ENCODE data around the gene RPS24.

RPS24 gene

GRCh38 chr10:78004215-78005026 is 29.2 kb upstream of the RPS24 start:
- Histone ChIP-seq H2AFZ (no peak overlapping the region), H3K4me1 (no peaks in the 10 kb centered on the region), H3K27ac (no peak overlapping the region), H3K27me3 (ENCODE audit: control insufficient read depth, insufficient read depth, low read length) (no peaks in the 10 kb centered on the region), H3K4me2 (ENCODE audit: low read length) (no peak overlapping the region), H3K79me2 (peaks cover 3% of the 10 kb centered on the region), H3K9ac (no peak overlapping the region), H3K4me3 (ENCODE audit: low read depth, low read length) (no peak overlapping the region), H3K36me3 (ENCODE audit: control insufficient read depth, insufficient read depth, low read length) (no peaks in the 10 kb centered on the region), H3K9me3 (ENCODE audit: control insufficient read depth, low read length) (no peaks in the 10 kb centered on the region)
- no peak for TF ChIP-seq CTCF (IDR thresholded peaks at IDR 0.05)

- Histone ChIP-seq H3K27me3 (ENCODE audit: control insufficient read depth, insufficient read depth, low read length) (no peaks in the 10 kb centered on the region), H3K9ac (no peak overlapping the region), H3K9me3 (ENCODE audit: control insufficient read depth, low read length) (no peaks in the 10 kb centered on the region), H3K27ac (no peak overlapping the region), H3K4me1 (no peaks in the 10 kb centered on the region), H3K4me3 (ENCODE audit: low read depth, low read length) (no peak overlapping the region), H3K79me2 (peaks cover 3% of the 10 kb centered on the region), H3K4me2 (ENCODE audit: low read length) (no peak overlapping the region), H2AFZ (no peak overlapping the region), H3K36me3 (ENCODE audit: control insufficient read depth, insufficient read depth, low read length) (no peaks in the 10 kb centered on the region)
- TF ChIP-seq CTCF (IDR thresholded peaks at IDR 0.05), result no peak
Observed at GRCh38 chr10:78007172-78007571, 26.5 kb upstream of the RPS24 start.

- TF ChIP-seq CTCF (IDR thresholded peaks at IDR 0.05), result no peak
- Histone ChIP-seq H3K4me2 (ENCODE audit: low read length) (no peak overlapping the region), H3K9me3 (ENCODE audit: control insufficient read depth, low read length) (no peaks in the 10 kb centered on the region), H3K36me3 (ENCODE audit: control insufficient read depth, insufficient read depth, low read length) (no peaks in the 10 kb centered on the region), H3K27me3 (ENCODE audit: control insufficient read depth, insufficient read depth, low read length) (no peaks in the 10 kb centered on the region), H3K4me1 (no peaks in the 10 kb centered on the region), H2AFZ (no peak overlapping the region), H3K4me3 (ENCODE audit: low read depth, low read length) (no peak overlapping the region), H3K79me2 (peaks cover under 1% of the 10 kb centered on the region), H3K9ac (no peak overlapping the region), H3K27ac (no peak overlapping the region)
Observed at GRCh38 chr10:78009662-78010061, 24.0 kb upstream of the RPS24 start.

- H3K9ac ChIP-seq, result no peak overlapping the region
- no peaks in the 10 kb centered on the region for H3K4me1 ChIP-seq
- no peak for TF ChIP-seq CTCF (IDR thresholded peaks at IDR 0.05)
- no peaks in the 10 kb centered on the region for H3K79me2 ChIP-seq
- H3K27me3 ChIP-seq (ENCODE audit: control insufficient read depth, insufficient read depth, low read length), result no peaks in the 10 kb centered on the region
- H3K4me3 ChIP-seq (ENCODE audit: low read depth, low read length), result no peak overlapping the region
- H3K36me3 ChIP-seq (ENCODE audit: control insufficient read depth, insufficient read depth, low read length), result no peaks in the 10 kb centered on the region
- H3K9me3 ChIP-seq (ENCODE audit: control insufficient read depth, low read length), result no peaks in the 10 kb centered on the region
- H3K4me2 ChIP-seq (ENCODE audit: low read length), result no peak overlapping the region
- H3K27ac ChIP-seq, result no peak overlapping the region
- no peak overlapping the region for H2AFZ ChIP-seq
Observed at GRCh38 chr10:78010278-78010677, 23.4 kb upstream of the RPS24 start.

GRCh38 chr10:78011065-78011464 is 22.6 kb upstream of the RPS24 start:
- H3K9me3 ChIP-seq (ENCODE audit: control insufficient read depth, low read length), result no peaks in the 10 kb centered on the region
- H3K36me3 ChIP-seq (ENCODE audit: control insufficient read depth, insufficient read depth, low read length), result no peaks in the 10 kb centered on the region
- H3K4me3 ChIP-seq (ENCODE audit: low read depth, low read length), result no peak overlapping the region
- H3K4me1 ChIP-seq, result no peaks in the 10 kb centered on the region
- H3K9ac ChIP-seq, result no peak overlapping the region
- no peak overlapping the region for H2AFZ ChIP-seq
- no peak overlapping the region for H3K27ac ChIP-seq
- no peaks in the 10 kb centered on the region for H3K79me2 ChIP-seq
- H3K27me3 ChIP-seq (ENCODE audit: control insufficient read depth, insufficient read depth, low read length), result no peaks in the 10 kb centered on the region
- no peak for TF ChIP-seq CTCF (IDR thresholded peaks at IDR 0.05)
- H3K4me2 ChIP-seq (ENCODE audit: low read length), result no peak overlapping the region

Data from parathyroid adenoma (tissue), 2 donors.